Measurements from ENCODE around the gene SYTL5. TPM values are rescaled to one million over a fixed set of nuclear protein-coding genes. Genes with fewer than 3 reads are reported as not detected.
A peak's percentile ranks its signal among the peaks of the same experiment; 100 is the strongest.

SYTL5 gene
- total and polyA plus RNA-seq, 2 experiments from 2014 or later = not detected

DNA sequence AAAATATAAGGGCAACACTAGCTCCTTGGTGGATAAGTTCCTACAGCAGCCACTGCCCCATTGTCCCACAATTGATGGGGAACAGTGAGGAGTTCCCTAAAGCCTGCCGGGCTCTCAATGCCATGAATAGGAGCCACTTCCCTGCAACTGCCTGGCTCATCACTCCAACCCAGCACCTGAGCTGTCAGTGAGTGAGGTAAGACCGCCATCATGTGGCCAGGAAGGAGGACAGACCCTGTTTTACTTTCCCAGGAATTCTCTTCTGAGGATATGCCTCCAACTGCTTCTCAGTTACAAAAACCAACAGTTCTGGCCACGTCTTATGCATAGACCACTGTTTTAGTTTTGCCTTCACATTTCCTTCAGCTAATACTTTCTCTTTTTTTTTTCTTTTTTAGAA is 168.8 kb downstream of the SYTL5 start:
- Histone ChIP-seq H3K27me3 (replicated peaks; ENCODE audit: insufficient read depth) (no peaks in the 10 kb centered on the region), H3K4me2 (ENCODE audit: unreplicated experiment) (no peak overlapping the region), H4K20me1 (ENCODE audit: insufficient read depth) (no peaks in the 10 kb centered on the region), H3K9me2 (ENCODE audit: insufficient read depth) (no peaks in the 10 kb centered on the region), H3K27ac (no peak overlapping the region), H3F3A (ENCODE audit: insufficient read depth) (no peaks in the 10 kb centered on the region), H3K36me3 (ENCODE audit: low read depth) (no peaks in the 10 kb centered on the region), H3K9ac (no peak overlapping the region), H3K79me2 (ENCODE audit: insufficient read depth) (no peaks in the 10 kb centered on the region; the same call in 1 of the 2 replicates), H3K4me1 (ENCODE audit: insufficient read depth) (no peaks in the 10 kb centered on the region), H3K9me3 (ENCODE audit: low read depth) (no peaks in the 10 kb centered on the region), H2AFZ (no peak overlapping the region), H3K4me3 (no peak overlapping the region)
- in situ Hi-C loops (cut with MboI) = no loop called here
- DNase-seq = peak; percentile 21
- 100% methylated on average over 2 of the region's 3 CpGs for WGBS, 2 experiments (ENCODE audit: low coverage in 1 of 2, low lambda C conversion rate in 2 of 2, missing lambda C conversion rate in 2 of 2)
- TF ChIP-seq EZH2phosphoT487 (IDR thresholded peaks at IDR 0.05; ENCODE audit: insufficient read depth, low read depth) = no peak
- TF ChIP-seq EZH2 (IDR thresholded peaks at IDR 0.05; ENCODE audit: insufficient read depth, poor library complexity, severe bottlenecking) = no peak

DNA sequence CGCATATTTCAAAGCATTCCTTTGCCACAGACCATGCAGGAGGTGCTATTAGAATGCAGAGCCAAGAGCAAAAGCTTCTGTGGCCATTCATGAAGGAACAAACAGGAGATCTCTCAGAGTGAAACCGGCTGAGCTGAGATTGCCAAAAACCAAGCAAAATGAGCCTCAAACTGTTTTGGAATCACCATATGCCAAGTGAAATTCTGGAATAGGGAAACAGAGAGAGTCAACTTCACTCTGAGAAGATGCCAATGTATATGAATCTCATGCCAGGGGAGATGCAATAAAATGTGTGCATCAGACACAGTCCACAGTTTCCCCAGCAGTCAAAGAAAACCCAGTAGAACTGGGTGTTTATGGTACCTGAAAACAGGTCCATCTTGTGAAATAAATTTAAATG is 172.0 kb downstream of the SYTL5 start:
- 95 to 100% methylated on average over 2 of the region's 2 CpGs for WGBS, 2 experiments (ENCODE audit: low coverage in 1 of 2, low lambda C conversion rate in 2 of 2, missing lambda C conversion rate in 2 of 2)
- Histone ChIP-seq H4K20me1 (ENCODE audit: insufficient read depth) (no peaks in the 10 kb centered on the region), H3K9me3 (ENCODE audit: low read depth) (no peaks in the 10 kb centered on the region), H3K79me2 (ENCODE audit: insufficient read depth) (no peaks in the 10 kb centered on the region; the same call in 1 of the 2 replicates), H3K27me3 (replicated peaks; ENCODE audit: insufficient read depth) (no peaks in the 10 kb centered on the region), H2AFZ (no peak overlapping the region), H3K4me2 (ENCODE audit: unreplicated experiment) (no peak overlapping the region), H3K9ac (no peak overlapping the region), H3K4me3 (no peak overlapping the region), H3K9me2 (ENCODE audit: insufficient read depth) (no peaks in the 10 kb centered on the region), H3K27ac (no peak overlapping the region), H3F3A (ENCODE audit: insufficient read depth) (no peaks in the 10 kb centered on the region), H3K4me1 (ENCODE audit: insufficient read depth) (peaks cover 4% of the 10 kb centered on the region; the same call in 1 of the 2 replicates), H3K36me3 (ENCODE audit: low read depth) (no peaks in the 10 kb centered on the region)
- in situ Hi-C loops (cut with MboI) = no loop called here
- TF ChIP-seq EZH2 (IDR thresholded peaks at IDR 0.05; ENCODE audit: insufficient read depth, poor library complexity, severe bottlenecking) = no peak
- no peak for TF ChIP-seq EZH2phosphoT487 (IDR thresholded peaks at IDR 0.05; ENCODE audit: insufficient read depth, low read depth)
- no peak for DNase-seq

Small RNAs within 50 kb of the gene (microRNA-seq; reads per million reads assigned to microRNA genes)
- gene MIR548AJ2 (ENCODE audit: borderline number of aligned reads) = not detected

Small RNAs within 50 kb of the gene (small RNA-seq; reads per million reads assigned to genes)
- gene MIR548AJ2 (ENCODE audit: low read depth, low replicate concordance) = not detected

Other genes with a start within 250 kb of the SYTL5 start
- not detected in 2 replicates for gene CYBB, start 226.5 kb upstream of the SYTL5 start, total RNA-seq (2014; rRNA removed; shearing (Covaris generic))
- not detected in 2 replicates for gene CYBB, start 226.5 kb upstream of the SYTL5 start, polyA plus RNA-seq (2016; fragmentation: Nextera tagmentation; extraction: Ambion mirVana)
- gene DYNLT3, start 159.0 kb upstream of the SYTL5 start, total RNA-seq (2014; rRNA removed; shearing (Covaris generic)) = 43.4 and 46.3 TPM in 2 replicates
- gene DYNLT3, start 159.0 kb upstream of the SYTL5 start, polyA plus RNA-seq (2016; fragmentation: Nextera tagmentation; extraction: Ambion mirVana) = 64.3 and 65.4 TPM in 2 replicates
- 53.1 and 75.7 TPM in 2 replicates for gene SRPX, start 214.3 kb downstream of the SYTL5 start, total RNA-seq (2014; rRNA removed; shearing (Covaris generic))
- gene SRPX, start 214.3 kb downstream of the SYTL5 start, polyA plus RNA-seq (2016; fragmentation: Nextera tagmentation; extraction: Ambion mirVana) = 82.2 and 84.4 TPM in 2 replicates

Data from GM23248 (cell line).